ENCODE data around the gene PODXL.

PODXL gene

GRCh38 chr7:131554880-131555516, 1.4 kb downstream of the PODXL start:
- TF ChIP-seq ZNF384 (IDR thresholded peaks at IDR 0.05) (no peak), CTBP1 (IDR thresholded peaks at IDR 0.05; ENCODE audit: borderline replicate concordance) (no peak), HDGF (IDR thresholded peaks at IDR 0.05; ENCODE audit: borderline replicate concordance) (no peak), TARDBP (IDR thresholded peaks at IDR 0.05) (no peak), LEF1 (IDR thresholded peaks at IDR 0.05; ENCODE audit: borderline replicate concordance) (no peak), FOXK2 (IDR thresholded peaks at IDR 0.05) (no peak), FOXA1 (IDR thresholded peaks at IDR 0.05) (no peak), SUZ12 (IDR thresholded peaks at IDR 0.05) (no peak)
- CTCF ChIA-PET, result no interaction called here
- POLR2A ChIA-PET, result no interaction called here
- no peak for DNase-seq (ENCODE audit: extremely low spot score)

DNA sequence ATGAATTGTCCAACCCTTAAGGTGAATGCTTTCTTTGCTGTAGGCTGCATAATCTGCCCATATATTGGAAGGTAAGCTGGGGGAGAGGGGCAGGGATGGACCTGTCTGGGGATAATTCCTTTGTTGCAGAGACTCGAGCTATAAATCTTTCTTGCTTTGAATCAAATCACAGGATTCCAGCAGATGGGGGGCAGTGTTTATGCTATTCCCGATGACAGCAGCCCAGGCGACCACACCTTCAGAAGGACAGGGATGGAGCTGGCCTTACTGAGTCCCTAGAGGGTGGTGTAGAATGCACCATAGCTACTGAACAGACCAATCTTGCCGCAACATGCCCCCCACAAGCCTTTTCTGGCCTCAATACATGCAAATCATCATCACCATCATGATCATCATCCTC, 2.5 kb downstream of the PODXL start:
- no peak for DNase-seq (ENCODE audit: extremely low spot score)
- ChIA-PET POLR2A (interaction anchor here (1.1 kb wide), 1 partner anchor 9 kb away, joined by 3 read pairs; no protein-coding TSS in a partner anchor), CTCF (no interaction called here)
- TF ChIP-seq ARNT (IDR thresholded peaks at IDR 0.05) (no peak), TARDBP (IDR thresholded peaks at IDR 0.05) (no peak), L3MBTL2 (conservative IDR thresholded peaks at IDR 0.05) (no peak), FOXK2 (IDR thresholded peaks at IDR 0.05) (no peak), CTBP1 (IDR thresholded peaks at IDR 0.05; ENCODE audit: borderline replicate concordance) (no peak), LEF1 (IDR thresholded peaks at IDR 0.05; ENCODE audit: borderline replicate concordance) (no peak), FOXA1 (IDR thresholded peaks at IDR 0.05) (no peak), HDGF (IDR thresholded peaks at IDR 0.05; ENCODE audit: borderline replicate concordance) (no peak), ZNF384 (IDR thresholded peaks at IDR 0.05) (no peak), SUZ12 (IDR thresholded peaks at IDR 0.05) (no peak), ELF4 (IDR thresholded peaks at IDR 0.05) (no peak), BHLHE40 (IDR thresholded peaks at IDR 0.05; ENCODE audit: borderline replicate concordance) (no peak)

DNA sequence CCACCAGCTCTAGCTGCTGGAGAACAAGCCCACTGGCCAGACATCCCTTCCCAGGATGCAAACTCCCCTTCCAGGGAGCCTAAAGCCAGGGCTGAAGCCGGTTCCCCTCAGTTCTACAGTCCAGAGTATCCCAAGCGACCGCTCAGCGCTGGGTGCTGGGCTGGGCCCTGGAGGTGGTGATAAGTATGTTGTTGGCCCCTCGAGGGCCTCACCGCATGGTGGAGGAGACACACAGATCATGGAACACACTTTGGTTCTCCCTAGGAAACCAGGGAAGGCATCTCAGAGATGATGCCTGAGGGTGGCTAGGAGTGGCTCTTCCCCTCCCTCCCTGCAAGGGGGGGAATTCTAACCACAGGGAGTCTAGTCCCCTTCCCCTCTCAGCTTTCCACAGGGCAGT, 4.4 kb downstream of the PODXL start:
- ChIA-PET POLR2A (no interaction called here), CTCF (interaction anchor here (0.7 kb wide), 1 partner anchor 1031 kb away, joined by 3 read pairs; no protein-coding TSS in a partner anchor)
- DNase-seq (ENCODE audit: extremely low spot score), result no peak
- no peak for TF ChIP-seq NFRKB (IDR thresholded peaks at IDR 0.05)
- TF ChIP-seq HDGF (IDR thresholded peaks at IDR 0.05; ENCODE audit: borderline replicate concordance), result no peak
- no peak for TF ChIP-seq FOXK2 (IDR thresholded peaks at IDR 0.05)
- TF ChIP-seq FOXA1 (IDR thresholded peaks at IDR 0.05), result no peak
- TF ChIP-seq, protein P1, sequence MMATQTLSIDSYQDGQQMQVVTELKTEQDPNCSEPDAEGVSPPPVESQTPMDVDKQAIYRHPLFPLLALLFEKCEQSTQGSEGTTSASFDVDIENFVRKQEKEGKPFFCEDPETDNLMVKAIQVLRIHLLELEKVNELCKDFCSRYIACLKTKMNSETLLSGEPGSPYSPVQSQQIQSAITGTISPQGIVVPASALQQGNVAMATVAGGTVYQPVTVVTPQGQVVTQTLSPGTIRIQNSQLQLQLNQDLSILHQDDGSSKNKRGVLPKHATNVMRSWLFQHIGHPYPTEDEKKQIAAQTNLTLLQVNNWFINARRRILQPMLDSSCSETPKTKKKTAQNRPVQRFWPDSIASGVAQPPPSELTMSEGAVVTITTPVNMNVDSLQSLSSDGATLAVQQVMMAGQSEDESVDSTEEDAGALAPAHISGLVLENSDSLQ (IDR thresholded peaks at IDR 0.05), result no peak
- no peak for TF ChIP-seq SP1 (IDR thresholded peaks at IDR 0.05)
- TF ChIP-seq BHLHE40 (IDR thresholded peaks at IDR 0.05; ENCODE audit: borderline replicate concordance), result no peak

DNA sequence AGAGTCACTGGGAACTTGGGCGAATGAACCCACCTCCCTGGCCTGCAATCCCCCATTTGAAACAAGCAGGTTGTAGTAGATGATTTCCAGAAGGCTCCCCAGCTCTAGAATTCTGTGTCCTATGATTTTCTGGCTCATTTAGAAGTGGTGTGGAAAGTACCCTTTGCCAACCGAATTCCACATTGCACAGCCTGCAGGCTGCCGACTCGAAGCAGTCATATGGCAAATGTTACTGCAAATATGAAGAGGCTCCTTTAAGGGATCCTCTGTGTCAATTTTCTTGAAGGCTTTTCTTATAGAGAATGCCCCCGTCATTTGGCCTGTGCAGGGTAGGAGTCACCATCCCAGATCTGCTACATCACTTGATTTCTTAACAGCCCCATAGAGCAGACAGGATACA, 5.6 kb downstream of the PODXL start:
- POLR2A ChIA-PET, result no interaction called here
- CTCF ChIA-PET, result no interaction called here

GRCh38 chr7:131548371-131548770, 8.1 kb downstream of the PODXL start:
- CTCF ChIA-PET, result interaction anchor here (1.2 kb wide), 1 partner anchor 13 kb away, joined by 3 read pairs; no protein-coding TSS in a partner anchor
- no peak for TF ChIP-seq SP1 (IDR thresholded peaks at IDR 0.05)
- TF ChIP-seq FOXM1 (IDR thresholded peaks at IDR 0.05; ENCODE audit: borderline replicate concordance), result no peak
- no peak for TF ChIP-seq HDGF (IDR thresholded peaks at IDR 0.05; ENCODE audit: borderline replicate concordance)
- TF ChIP-seq CTBP1 (IDR thresholded peaks at IDR 0.05; ENCODE audit: borderline replicate concordance), result no peak
- TF ChIP-seq FOXK2 (IDR thresholded peaks at IDR 0.05), result no peak
- TF ChIP-seq, protein P1 (IDR thresholded peaks at IDR 0.05), result no peak
- TF ChIP-seq LEF1 (IDR thresholded peaks at IDR 0.05; ENCODE audit: borderline replicate concordance), result no peak
- TF ChIP-seq SUZ12 (IDR thresholded peaks at IDR 0.05), result no peak
- TF ChIP-seq ARNT (IDR thresholded peaks at IDR 0.05), result no peak
- TF ChIP-seq BHLHE40 (IDR thresholded peaks at IDR 0.05; ENCODE audit: borderline replicate concordance), result no peak
- no peak for TF ChIP-seq FOXA1 (IDR thresholded peaks at IDR 0.05)
- TF ChIP-seq ZNF384 (IDR thresholded peaks at IDR 0.05), result no peak
- no peak for TF ChIP-seq TARDBP (IDR thresholded peaks at IDR 0.05)
- no peak for TF ChIP-seq ELF4 (IDR thresholded peaks at IDR 0.05)
- no peak for TF ChIP-seq NFRKB (IDR thresholded peaks at IDR 0.05)
- no peak for TF ChIP-seq L3MBTL2 (conservative IDR thresholded peaks at IDR 0.05)
- POLR2A ChIA-PET, result no interaction called here
- DNase-seq (ENCODE audit: extremely low spot score), result no peak

More for the DNA sequence above, 5.6 kb downstream of the PODXL start:
- no peak for TF ChIP-seq ELF4 (IDR thresholded peaks at IDR 0.05)
- no peak for DNase-seq (ENCODE audit: extremely low spot score)

DNA sequence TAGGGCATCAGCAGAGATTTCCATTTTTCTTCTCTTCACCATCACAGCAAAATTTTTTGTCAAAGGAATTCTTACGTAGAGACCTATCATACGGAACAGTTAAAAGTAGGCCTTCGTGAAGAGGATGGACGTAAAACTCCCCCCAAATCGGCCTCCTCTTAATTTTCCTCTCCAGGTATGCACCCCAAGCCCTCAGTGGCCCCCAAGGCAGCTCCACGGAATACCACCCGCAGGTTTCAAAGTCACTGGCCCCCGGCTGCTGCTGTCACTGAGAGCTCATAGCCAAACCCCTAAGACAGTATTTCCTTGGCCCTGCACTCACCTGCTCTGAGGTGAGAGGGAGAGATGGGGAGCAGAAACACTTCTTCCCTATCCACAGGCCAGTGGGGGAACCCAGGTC, 8.8 kb downstream of the PODXL start:
- DNase-seq (ENCODE audit: extremely low spot score), result no peak
- POLR2A ChIA-PET, result no interaction called here
- no peak for TF ChIP-seq ZNF384 (IDR thresholded peaks at IDR 0.05)
- TF ChIP-seq L3MBTL2 (conservative IDR thresholded peaks at IDR 0.05), result no peak
- CTCF ChIA-PET, result interaction anchor here (0.5 to 1.2 kb wide), 2 partner anchors 10 to 271 kb away, joined by 6 to 10 read pairs; partner anchors contain the start of gene PODXL

- TF ChIP-seq, protein P1 (IDR thresholded peaks at IDR 0.05), result no peak
- TF ChIP-seq ZNF384 (IDR thresholded peaks at IDR 0.05), result peak; percentile 98
- CTCF ChIA-PET, result interaction anchor here (0.6 to 1.3 kb wide), 8 partner anchors 11 to 384 kb away, joined by 3 to 10 read pairs (median 4); partner anchors contain the start of gene PODXL
- DNase-seq (ENCODE audit: extremely low spot score), result peak; percentile 72
- POLR2A ChIA-PET, result no interaction called here
These were observed 9.8 kb downstream of the PODXL start for GRCh38 chr7:131546583-131547141.
